HG03558 (cell line): ENCODE measurements around the gene OR8K5.
"Not testable (repeated sequence)": the region's sequence is repeated elsewhere in the genome, so short reads cannot be mapped to it uniquely, and the experiment has no call there.

Experiments
- ATAC-seq: cut with Tn5 transposase; IDR thresholded peaks from one replicate; pipeline ENCODE4 v1.9.1; 2021; ENCODE audit warnings: moderate number of reproducible peaks; ENCODE audit not compliant: unreplicated experiment; ENCODE audit errors: extremely low read depth

Gene OR8K5

GRCh38 chr11:56160217-56160616 lies at the start of gene OR8K5:
Gene OR8K5 (minus strand): TSS chr11:56160317. CDS start chr11:56160317, 0 bp downstream.
- ATAC-seq: no peak

DNA sequence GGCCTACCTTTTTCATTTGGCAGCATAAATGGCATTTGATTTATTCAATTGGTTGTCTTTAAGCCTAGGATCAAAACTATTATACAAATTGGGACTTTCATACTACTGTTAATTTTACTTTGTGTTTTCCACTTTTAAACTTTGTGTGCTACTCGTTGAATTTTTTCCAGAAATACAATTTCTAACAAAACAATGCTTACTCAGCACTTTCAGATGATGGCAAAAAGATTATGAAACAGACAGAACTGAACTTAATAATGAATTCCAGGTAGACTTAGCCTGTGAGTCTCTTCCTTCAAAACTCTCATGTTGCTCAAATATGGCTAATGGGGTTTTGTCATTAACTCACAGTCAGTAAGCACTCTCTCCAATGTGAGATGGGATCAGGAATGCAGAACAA lies 47.7 kb upstream of the OR8K5 start:
- no peak for ATAC-seq

DNA sequence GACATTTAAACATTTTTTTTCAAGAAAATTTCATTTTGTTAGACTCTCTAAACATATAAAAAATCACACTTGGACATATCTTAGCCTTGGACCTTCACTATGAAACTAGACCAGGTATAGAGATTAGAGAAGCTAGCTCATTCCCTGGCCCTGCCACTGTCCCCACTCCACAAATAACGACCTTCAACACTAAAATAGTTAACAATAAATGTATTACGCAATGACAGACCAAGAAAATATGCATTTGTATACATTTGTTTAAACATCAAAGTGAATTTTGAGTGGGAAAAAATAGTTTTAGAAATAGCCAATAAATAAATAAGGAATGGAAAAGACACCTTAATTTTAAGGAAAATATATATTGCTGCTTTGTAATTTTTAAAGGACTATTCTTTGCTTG lies 37.2 kb upstream of the OR8K5 start:
- no peak for ATAC-seq

DNA sequence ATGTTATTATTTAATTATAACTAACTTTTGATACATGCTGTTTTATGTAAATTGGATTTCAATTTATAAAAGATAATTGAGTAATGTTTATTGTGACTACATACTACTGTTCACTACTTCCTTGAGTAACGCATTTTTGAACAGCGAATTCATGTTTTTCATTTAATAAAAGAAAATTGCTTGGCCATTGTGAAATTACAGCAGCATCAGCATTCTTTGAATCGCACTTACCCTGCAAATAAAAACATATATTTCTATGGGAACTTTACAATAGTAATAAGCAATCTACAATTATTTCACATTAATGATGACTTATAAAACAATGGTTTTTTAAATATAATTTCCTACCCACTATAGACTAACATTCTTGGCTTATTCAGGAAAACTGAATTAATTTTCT lies 36.6 kb upstream of the OR8K5 start:
- no peak for ATAC-seq

DNA sequence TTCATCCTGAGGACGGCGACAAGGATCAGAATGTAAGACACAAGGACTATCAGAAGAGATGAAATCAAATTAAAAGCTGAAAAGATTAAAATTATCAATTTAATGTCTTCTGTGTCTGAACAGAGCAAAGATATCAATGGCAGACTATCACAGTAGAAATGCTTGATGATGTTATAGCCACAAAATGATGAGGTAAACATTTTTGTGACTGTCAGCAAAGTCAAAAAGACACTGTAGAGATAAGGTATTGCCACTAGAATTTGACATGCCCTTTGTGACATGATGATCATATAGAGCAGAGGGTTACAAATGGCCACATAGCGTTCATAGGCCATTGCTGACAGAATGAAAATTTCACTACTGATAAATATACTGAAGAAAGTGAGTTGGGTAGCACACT lies 28.5 kb upstream of the OR8K5 start:
- no peak for ATAC-seq

DNA sequence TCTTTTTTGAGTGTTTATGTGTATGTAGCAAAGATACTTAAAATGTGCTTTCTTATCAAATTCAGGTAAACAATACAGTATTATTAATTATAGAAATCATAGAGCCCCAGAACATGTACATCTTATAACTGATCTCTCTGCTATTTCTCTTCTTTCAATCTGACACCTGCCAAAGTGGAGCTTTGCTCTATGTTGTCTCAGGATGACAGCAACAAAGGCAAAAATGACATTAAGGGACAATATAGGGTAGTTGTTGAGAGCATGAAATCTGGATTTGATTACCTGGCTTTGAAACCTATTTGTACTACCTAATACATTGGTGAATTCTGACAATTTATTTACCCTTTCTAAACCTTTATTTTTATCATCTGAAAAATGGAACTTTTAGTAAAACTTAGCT lies 23.3 kb upstream of the OR8K5 start:
- no peak for ATAC-seq

DNA sequence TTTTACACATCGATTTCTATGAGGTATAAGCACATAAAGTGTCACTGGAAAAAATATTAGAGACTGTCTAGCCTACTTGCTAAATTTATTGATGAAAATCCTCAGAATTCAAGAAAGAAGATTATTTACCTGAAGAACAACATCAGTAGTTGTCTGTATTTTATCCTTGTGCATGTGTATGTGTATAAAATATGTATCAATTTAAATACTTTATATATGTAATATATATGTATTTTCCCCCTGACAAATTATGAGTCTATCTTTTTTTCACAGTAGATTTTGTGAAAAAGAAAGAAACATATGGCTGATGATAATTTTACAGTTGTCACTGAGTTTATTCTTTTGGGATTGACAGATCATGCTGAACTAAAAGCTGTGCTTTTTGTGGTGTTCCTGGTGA lies 16.2 kb upstream of the OR8K5 start, which contains the start of gene OR5J2:
OR5J2 (plus strand) TSS at position 301 of the 400 bp plus-strand sequence; CDS start at position 301, 0 bp downstream.
- ATAC-seq: no peak

GRCh38 chr11:56172256-56172830 lies 12.2 kb upstream of the OR8K5 start:
- no peak for ATAC-seq

GRCh38 chr11:56163804-56164203 lies 3.7 kb upstream of the OR8K5 start:
- ATAC-seq: no peak

DNA sequence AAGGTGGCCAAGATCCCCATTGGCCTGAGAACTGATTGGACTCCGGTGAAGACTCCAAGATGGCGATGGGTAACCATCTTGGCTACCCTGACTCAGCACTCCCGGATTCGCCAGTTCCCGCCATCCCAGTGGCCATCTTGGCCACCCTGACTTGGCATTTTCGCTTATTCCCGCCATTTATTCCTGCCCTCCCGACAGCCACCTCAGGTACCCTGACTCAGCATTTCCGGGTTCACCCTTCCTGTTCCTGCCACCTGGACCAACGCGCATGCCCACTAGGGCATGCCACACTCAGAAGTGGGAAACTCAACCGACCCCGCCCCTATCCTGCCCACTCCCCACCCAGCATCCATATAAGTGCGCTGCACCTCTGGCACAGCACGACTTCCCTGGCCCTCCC lies 7.8 kb downstream of the OR8K5 start:
- ATAC-seq: no peak

DNA sequence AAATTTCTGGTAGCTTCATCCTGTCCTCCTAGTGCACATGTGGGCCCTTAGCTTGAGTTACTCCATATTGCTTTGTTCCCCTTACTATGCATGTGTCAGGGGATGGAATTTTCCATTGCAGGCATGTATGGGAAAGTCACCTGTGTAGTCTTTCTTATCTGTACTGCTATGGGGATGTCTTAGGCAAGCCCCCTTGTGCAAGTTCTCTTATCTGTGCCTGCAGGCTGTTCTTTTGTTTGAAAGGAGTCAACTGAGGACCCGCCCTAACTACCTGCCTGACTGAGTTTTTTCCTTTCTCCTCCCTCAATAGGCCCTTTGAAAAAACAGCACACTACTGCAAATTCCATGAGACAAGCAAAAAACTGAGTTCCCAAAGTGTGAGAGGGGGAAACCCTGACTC lies 8.7 kb downstream of the OR8K5 start:
- ATAC-seq: no peak

DNA sequence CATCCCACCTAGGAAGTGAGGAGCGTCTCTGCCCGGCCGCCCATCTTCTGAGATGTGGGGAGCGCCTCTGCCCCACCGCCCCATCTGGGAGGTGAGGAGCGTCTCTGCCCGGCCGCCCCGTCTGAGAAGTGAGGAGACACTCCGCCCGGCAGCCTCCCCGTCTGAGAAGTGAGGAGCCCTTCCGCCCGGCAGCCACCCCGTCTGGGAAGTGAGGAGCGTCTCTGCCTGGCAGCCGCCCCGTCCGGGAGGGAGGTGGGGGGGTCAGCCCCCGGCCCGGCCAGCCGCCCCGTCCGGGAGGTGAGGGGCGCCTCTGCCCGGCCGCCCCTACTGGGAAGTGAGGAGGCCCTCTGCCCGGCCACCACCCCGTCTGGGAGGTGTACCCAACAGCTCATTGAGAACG lies 16.4 kb downstream of the OR8K5 start:
- not testable (repeated sequence) for ATAC-seq

DNA sequence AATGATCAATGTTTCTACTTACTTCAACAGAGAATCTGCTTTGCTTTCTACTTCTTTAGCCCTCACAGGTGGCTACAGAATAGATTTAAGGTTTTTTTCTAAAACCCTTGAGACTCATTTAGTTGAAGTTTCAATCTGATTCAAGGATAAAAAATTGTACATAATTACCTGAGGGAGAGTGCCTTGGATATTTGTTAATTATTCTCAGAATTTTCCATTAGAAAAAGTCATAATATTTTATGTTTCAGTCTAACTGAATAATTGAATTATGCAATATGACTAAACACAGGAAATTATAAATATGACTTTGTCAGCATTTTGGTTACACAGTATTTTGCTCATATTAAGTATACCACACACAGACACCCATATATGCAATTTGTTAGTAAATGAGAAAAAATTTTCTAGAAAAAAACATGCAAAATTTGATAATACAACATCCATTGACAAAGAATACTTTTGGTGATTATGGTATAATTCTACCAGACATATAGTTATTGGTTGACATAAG lies 19.9 kb downstream of the OR8K5 start, which contains the start of gene OR8J3:
OR8J3 (minus strand) TSS at position 51 of the 511 bp plus-strand sequence. CDS start 2,483 bp downstream, outside the sequence.
- ATAC-seq: no peak

GRCh38 chr11:56122073-56122472 lies 38.0 kb downstream of the OR8K5 start, which contains the start of gene OR8H3:
Gene OR8H3 (plus strand): TSS chr11:56122373. CDS start chr11:56122373, 0 bp downstream.
- no peak for ATAC-seq
